Activated CD4-positive, alpha-beta T cell treated with anti-CD3 and anti-CD28 coated beads, Interleukin-2, Interleukin-4, amounts not matched to agents 100 ng/mL and 50 ng/mL, durations not matched to agents 16 hours and 8 hours (primary cell): ENCODE data around the gene GLIS2.

Experiments
- DNase-seq: peaks from one replicate; pipeline ENCODE4 v3.0.0-alpha.2; 2020; ENCODE audit warnings: low spot score

GLIS2 gene

DNA sequence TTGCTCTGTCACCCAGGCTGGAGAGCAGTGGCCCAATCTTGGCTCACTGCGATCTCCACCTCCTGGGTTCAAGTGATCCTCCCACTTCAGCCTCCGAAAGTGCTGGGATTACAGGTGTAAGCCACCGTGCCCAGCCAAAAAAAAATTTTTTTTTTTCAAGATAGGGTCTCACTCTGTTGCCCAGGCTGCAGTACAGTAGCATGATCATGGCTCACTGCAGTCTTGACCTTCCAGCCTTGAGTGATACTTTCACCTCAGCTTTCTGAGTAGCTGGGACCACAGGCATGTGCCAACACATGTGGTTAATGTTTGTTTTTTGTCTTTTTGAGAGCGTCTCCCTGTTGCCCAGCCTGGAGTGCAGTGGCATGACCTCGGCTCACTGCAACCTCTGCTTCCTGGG lies 37.0 kb downstream of the GLIS2 start:
- no peak for DNase-seq

DNA sequence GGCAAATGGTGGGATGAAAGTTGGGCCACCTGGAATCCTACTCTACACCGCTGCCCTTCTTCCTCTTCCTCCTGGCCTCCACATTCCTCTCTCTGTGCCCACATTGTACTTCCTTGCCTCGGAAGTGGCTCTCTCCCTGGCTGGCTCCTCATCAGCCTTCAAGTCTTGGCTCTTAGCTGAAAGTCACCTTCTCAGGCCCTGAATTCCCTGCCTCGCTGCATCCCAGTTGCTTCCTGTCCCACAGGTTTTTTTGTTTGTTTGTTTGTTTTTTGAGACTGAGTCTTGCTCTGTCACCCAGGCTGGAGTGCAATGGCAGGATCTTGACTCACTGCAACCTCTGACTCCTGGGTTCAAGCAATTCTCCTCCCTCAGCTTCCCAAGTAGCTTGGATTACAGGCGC lies 37.8 kb downstream of the GLIS2 start:
- no peak for DNase-seq

DNA sequence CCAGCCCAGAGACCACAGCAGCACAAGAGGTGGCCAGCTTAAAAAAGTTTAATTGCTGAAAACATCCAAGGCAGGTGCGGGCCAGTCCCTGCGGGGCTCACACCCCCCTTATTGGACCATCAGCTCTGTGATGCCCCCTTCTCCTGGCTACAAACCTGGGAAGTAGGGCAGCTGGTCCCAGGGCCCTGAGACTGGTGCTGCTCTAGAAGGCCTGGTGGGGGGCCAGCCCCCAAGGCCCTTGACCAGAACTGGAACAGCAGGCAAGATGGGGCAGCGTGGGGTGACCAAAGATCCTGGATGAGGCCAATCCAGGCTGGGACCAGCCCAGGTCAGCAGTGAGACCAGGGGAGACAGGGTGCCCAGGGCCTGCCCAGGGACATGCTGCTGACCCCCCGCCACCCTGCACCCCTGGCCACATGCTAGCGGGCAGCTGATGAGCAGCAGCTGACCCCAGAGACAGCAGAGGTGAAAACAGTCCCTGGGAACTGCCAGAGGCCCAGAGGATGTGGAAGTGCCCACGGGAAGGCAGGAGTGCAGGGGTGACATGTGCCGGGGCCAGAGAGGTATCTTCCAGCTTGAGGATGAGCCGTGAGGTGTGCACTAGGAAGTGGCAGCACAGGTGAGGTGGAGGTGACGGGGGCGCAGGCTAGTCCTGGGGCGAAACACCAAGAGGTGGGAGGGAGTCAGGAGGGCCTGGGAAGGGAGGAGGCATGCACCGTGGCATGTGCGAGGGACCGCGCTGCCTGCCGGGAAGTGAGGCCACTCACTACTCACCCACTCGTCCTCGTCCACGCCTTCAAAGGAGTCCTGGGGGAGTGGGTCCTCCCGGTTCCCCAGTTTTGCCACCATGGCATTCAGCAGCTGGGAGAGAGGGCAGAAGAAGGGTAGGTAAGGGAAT lies 38.9 kb downstream of the GLIS2 start:
- no peak for DNase-seq

DNA sequence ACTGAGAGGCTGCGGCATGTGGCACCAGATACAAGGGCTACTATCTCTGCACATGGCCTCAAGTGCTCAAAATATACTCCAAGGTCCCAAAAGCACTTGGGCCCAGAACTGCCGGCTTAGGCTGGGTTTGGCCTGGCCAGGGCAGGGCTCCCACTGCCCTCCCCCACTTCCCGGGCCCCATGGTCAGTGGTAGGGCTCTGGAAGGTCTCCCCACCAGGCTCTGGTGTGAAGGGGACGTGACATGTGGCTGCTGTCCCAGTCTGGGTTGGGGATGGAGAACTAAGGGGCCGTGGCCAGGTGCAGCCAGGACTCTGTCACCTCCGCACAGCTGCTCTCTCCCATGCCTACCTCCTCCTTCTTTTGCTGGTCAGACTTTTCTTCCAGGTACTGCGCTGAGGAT lies 41.0 kb downstream of the GLIS2 start:
- DNase-seq: no peak

DNA sequence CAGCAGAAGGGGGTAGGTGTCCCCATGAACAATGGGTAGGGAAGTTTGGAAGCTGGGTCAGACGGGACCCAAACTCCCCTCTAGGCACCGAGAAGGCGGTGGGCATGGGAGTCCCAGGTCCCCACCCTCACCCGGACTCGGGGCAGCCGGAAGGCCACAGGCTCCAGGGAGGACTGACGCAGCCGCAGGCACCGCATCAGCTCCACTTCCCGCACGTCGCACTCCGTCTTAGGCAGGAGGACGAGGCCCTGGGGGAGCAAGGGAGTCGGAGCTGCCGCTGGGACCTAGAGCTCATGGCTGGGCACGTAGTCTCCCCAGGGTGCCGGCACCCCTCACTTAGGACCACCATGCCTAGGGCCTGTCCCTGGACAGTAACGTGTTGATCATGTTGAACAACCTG lies 42.4 kb downstream of the GLIS2 start:
- no peak for DNase-seq

DNA sequence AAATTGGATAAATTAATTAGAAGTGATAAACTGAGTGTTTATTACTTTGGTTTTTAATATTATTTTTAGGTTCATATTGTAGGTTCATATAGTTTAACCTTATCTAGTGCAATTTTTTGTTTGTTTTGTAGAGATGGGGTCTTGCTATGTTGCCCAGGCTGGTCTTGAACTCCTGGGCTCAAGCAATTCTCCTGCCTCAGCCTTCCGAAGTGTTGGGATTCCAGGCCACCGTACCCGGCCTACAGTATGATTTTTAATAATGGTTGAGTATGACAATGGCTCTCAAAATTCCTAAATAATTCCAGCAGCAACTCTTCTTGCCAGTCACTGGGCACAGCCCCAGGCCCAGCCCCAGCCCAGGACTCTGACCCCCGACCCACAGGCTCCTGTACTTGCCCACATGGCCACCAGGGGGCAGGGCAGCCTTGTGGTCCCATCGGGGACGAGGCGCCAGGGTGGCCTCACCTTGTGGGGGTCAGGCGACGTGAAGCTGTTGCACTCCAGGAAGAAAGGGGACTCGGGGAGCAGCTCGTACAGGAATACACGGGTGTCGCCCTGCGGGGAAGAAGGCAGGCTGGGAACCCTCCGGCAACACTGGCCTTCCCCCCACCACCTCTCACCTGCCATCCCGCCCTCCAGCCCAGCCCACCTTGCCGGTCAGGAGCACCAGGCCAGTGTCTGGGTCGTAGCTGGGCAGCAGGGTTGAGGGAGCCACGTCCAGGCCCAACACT lies 43.1 kb downstream of the GLIS2 start:
- peak; percentile 54 for DNase-seq

DNA sequence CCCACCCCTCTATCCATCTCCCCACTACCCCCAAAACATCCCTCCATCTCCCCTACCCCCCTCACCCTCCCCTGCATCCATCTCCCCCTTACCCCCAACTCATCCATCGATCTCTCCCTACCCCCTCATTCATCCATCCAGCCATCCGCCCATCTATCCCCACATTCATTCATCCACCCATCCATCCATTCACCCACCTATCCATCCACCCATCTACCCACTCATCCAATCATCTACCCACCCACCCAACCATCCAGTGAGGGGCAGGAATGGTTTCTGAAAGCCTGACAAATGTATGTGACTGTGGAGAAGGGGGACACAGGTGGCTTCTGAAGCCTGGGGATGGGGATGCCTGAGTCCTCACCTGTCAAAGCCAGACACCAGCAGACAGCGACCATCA lies 44.0 kb downstream of the GLIS2 start:
- DNase-seq: no peak

DNA sequence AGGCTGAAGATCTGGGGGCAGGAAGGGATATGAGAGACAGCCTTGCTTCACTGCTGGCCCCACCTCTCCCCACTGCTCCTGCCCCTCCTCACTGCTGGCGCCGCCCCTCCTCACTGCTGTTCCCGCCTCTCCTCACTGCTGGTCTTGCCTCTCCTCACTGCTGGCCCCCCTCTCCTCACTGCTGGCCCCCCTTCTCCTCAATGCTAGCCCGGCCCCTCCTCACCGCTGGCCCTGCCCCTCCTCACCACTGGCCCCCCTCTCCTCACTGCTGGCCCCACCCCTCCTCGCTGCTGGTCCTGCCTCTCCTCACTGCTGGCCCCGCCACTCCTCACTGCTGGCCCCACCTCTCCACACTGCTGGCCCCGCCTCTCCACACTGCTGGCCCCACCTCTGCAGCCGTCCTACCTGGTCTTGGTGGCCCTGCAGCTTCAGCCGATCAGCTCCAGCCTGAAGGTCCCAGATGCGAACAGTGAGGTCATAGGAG lies 44.7 kb downstream of the GLIS2 start:
- DNase-seq: no peak

DNA sequence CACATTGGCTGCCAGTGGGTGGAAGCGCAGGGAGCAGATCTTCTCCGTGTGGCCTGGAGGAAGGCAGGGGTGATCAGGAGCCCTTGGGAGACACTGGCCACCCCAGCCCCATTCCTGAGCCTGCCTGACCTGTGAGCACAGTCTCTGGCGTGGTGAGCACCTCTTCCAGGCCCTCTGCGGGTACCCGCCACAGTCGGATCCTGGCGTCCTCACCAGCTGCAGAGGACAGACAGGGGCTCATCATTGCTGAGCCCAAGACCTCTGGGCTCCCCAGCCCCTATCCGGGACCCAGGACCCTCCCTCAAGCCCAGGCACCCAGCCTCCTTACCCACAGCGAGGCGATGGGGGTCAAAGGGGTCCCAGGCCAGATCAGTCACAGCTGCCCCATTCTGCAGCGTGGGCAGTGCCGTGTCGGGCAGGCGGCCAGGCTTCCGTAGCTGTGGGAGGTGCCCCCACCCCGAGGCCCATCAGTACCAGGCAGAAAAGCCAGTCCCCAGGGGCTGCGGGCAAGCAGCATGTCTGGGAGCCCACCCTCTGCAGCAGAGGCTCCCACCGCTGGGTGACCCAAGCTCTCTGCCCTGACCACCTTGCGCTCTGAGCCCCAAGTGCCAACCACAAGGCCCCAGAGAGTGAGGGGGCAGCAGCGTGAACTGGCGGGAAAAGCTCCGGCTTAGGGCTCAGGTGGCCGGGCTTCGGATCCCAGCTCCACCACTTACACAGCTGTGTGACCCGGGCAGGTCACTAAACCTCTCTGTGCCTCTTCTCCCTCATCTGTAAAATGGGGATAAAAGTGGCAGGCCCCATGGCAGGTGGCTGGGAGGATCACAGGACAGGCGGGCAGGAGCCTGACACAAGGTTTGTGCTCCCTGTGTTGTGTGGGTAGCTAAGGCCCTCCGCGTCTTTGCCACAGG lies 45.4 kb downstream of the GLIS2 start:
- DNase-seq: no peak

DNA sequence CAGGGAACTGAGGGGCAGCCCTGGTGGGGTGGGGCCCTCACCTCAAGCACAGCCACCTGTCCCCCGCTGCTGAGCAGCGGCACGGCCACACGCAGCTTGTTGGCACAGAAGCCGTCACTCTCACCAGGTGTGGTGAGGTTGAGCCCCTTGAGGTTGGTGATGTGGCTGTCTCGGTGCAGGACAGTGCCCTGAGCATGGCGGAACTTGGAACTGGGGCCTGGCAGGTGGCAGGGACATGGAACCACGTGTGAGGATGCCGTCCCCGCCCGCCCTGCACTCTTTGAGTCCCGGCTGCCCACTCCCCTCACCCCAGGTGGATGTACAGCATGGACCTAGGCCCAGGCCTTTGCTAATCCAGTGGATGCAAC lies 46.1 kb downstream of the GLIS2 start:
- no peak for DNase-seq

DNA sequence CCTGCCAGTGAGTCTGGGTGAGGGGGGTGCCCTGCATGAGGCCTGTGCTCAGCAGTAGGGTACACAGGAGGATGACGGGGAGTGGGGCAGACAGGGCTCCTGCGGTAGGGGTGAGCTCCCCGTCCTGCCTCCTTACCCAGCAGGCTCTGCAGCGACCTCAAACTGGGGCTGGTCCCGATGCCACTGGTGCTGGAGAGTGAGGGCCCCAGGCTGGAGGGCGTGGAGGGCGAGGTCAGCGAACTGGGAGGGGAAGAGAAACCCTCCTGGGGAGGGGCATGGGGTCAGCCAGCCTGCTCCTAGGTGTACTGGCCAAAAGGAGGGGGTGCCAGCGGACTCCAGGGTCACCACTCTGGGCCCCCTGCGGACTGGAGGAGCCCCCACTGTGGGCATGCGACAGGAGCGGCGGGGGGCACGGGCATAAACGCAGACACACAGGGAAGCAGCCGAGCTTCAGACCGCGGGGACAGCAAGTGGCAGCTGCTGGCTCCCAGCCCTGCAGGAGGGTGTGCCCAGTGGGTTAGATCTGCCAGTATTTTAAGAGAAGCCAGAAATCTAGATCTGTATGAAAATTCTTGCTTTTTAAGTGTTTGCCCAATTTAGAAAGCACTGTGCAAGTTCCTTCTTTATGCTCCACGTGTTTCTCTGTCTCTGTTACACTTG lies 46.7 kb downstream of the GLIS2 start:
- DNase-seq: no peak

DNA sequence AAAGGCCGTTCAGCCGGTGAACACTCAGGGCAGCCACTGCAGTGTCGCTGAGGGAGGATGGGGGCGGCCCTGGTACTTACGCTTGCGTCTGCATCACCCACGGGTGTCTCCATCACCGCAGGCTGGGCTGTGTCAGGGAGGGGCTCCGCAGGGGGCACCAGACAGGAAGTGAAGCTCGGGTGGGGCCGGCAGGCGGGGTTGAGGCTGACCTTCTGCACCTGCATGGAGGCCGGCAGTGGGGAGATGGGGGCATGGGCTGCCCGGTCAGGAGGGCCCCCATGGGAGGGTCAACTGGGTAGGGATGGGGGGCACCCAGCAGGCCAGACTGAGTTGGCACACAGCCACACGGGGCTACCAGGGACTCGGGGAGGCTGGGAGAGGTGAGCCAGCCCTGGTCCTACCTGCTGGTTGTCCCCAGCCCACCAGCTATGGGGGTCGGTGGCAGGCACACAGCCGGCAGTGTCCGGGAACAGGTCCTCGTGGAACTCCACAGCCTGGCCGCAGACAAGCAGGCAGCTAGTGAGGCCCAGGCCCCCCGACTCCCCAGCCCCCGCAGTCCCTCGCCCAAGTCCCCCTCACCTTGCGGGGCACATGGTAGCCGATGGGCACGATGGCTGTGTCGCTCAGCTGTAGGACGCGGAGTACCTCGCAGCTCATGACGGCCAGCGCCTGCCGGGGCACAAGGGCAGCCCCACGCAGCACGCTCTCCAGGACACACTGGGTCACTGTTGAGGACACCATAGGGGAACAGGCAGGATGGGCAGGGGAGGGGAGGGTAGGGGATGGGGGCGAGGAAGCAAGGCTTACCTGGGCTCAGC lies 48.5 kb downstream of the GLIS2 start:
- no peak for DNase-seq

DNA sequence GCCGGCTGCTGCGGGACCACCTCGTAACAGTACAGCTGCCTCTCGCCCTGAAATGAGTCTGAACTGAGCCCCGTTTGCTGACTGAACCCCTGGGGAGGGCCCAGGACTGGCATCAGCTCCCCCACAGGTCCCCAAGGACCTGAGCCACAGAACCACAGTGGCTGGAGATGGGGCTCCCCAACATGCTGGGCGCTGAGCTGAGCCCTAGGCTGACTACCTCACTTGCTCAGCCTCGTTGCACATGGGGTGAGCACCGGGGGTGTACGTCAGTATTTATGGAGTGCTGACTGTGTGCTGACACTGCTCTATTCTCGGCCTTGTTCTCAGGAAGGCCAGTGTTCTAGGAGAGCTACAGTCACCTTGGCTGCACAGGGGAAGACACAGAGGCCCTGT lies 49.1 kb downstream of the GLIS2 start:
- DNase-seq: no peak

DNA sequence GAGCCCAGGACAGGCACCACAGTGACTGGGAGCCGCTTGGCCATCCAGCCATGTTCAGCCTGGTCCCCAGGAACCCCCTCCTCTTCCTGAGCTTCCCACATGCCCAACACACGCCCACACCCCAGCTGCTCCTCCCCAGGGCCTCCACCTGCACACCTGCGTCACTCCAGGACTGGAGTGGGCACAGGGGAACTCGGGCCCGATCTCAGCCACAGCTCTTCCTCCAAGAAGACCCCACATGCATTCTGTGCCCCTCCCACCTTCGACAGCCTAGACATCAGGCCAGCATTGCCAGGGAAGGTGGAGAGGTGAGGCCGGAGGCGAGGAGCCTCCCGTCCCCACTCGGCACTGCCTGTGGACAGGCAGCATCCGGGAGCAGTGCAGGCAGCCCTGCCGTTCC lies 49.7 kb downstream of the GLIS2 start:
- DNase-seq: no peak

DNA sequence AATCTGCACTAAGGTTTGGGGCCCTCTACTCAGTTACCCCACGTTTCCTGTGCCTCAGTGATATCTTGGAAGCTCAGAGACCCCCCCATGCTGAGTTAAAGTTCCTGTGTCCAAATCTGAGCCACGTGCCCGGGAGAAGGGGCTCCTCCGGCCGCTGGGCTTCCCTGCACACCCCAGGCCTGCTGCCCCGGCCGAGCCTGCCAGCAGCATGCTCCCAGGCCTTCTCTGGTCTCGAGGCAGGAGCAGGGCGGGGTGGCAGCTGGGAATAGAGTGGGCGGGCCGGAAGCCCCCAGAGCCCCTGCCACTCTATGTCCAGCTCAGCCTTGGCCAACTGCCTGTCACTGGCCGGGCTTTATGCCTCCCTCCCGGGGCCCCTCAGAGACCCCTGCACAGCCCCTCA lies 50.1 kb downstream of the GLIS2 start:
- no peak for DNase-seq

DNA sequence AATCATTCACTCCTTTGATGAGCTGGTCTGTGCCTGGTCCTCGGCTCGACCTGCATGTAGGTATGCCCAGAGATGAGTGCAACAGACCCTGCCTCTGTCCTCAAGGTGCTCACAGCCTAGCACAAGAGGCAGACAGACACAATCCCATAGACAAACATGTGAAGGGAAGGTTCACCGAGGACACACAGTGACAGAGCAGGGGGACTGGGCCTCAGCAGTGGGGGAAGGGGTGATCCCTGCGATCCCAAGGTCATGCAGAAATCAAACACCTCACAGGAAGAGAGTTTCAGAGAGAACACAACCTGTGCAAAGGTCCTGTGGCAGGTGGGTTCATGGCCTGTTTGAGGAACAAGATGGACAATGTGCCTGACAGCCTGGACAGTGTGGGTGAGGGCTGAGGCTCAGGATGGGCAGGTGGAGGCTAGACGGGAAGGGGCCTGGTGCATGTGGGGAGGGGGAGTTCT lies 51.6 kb downstream of the GLIS2 start:
- no peak for DNase-seq

DNA sequence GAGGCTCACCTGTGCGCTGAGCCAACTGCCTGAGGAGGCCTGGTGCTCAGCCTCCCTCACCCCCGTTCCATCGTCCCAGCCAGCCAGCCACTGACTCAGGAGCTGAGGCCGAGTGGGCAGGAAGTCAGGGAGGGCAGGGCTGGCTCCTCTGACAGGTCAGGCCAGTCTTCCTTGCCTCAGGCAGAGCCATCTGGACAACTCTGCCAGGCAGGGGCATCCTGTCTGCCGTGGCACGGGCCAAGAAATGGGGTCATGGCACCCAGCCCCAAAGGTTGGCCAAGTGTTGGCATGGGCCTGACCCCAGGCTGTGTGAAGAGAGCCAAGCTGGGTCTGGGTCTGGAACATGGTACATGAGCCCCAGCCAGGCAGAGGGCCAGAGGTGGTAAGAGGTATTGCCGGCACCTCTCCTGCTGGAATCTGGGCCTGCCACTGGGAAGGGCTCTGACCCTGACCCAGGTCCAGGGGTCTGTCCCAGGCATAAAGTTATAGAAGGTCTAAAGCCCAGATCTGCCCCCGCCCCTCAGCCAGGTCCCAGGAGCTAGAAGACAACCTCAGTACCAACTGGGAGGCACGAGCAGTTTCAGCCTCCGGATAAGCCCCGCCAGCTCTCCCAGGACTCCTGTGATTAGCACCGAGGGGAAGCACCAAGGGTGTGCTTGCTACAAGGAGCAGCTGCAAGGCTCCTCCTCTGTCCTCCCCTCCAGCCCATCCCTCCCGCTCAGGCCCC lies 53.3 kb downstream of the GLIS2 start:
- no peak for DNase-seq

DNA sequence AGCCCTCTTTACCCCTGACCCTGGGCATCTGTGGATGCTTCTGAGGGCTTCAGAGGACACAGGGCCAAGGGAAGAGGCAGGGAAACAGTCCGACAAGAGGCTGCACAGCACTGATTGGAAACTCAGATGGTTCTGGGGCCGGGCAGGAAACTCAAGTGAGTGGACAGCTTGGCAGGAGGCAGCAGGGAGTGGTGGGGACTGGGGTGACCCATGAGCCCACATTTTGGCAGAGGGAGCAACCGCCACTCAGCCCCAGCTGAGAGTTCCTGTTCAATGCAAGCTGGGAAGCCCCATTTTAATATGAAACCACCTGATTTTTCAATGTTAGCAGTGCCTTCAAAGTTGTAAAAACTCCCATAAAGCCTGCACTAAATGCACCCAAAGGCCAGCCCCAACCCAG lies 54.3 kb downstream of the GLIS2 start:
- DNase-seq: no peak

DNA sequence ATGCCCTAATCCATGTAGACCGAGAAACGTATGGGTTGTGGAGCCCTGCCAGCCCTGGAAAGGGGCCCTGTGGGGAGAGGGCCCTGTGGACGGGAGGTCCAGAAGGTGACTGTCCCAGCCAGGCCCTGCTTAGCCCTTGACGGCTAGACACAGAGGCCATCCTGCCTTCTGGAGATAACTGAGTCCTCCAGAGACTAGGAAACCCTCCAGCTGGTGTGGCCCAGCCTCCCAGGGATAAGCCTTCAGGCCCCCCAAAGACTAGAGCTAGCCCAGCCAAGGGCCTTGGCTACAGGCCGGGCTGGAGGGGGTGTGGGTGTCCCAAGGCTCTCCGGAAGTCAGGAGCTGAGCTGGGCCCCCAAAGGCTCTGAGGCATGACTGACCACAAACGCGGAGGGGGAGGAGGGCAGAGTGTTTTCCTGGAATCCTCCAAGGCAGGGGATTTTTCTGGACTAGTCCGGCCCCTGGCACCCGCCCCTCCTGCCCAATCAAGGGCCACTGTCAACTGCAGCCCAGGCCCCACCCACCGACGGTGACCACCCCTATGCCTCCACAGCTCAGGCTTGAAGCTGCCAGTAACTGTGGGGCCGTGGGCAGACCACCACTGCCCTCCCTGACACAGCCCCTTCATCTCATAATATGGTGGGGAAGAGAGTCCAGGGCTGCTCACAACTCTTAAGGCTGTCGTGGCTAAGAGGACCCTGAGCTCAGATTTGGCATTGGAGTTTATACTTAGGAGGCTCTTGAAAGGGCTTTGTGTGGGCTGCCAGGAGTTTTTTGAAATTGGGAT lies 54.9 kb downstream of the GLIS2 start:
- no peak for DNase-seq
